CD4-positive, alpha-beta memory T cell (primary cell): ENCODE results near the gene COL23A1. TPM values are rescaled to one million over a fixed set of nuclear protein-coding genes. Genes with fewer than 3 reads are reported as not detected.
"Not testable (repeated sequence)": the region's sequence is repeated elsewhere in the genome, so short reads cannot be mapped to it uniquely, and the experiment has no call there.

Experiments
- CTCF ChIA-PET: fragments of 350-600 bp; sonication (Branson Sonifier 250); formaldehyde crosslinking; loops from one replicate; lab custom pipeline; 2021; ENCODE audit warnings: inconsistent platforms; ENCODE audit not compliant: partially characterized antibody; lab: Charles Lee
- POLR2A ChIA-PET: fragments of 350-600 bp; sonication (Branson Sonifier 250); formaldehyde crosslinking; loops from one replicate; lab custom pipeline; 2021; ENCODE audit not compliant: partially characterized antibody; lab: Charles Lee
- DNase-seq, 5 donors: peaks; one replicate each; pipeline versions ENCODE4 v3.0.0 to v3.0.0-alpha.2; 2020 to 2022; ENCODE audit warnings: mixed read lengths in 1 of 5
- H3K27ac ChIP-seq: one replicate; pipeline ENCODE4 v1.7.0; 2013; ENCODE audit warnings: low read depth, low read length
- H3K27me3 ChIP-seq: 2 replicates; pipeline ENCODE4 v1.7.0; 2013; ENCODE audit warnings: mild to moderate bottlenecking, low read length, moderate library complexity; ENCODE audit not compliant: insufficient read depth
- H3K36me3 ChIP-seq: 2 replicates; pipeline ENCODE4 v1.7.0; 2013; ENCODE audit warnings: mild to moderate bottlenecking, low read length, moderate library complexity; ENCODE audit not compliant: insufficient read depth
- H3K4me1 ChIP-seq: 2 replicates; pipeline ENCODE4 v1.7.0; 2013; ENCODE audit warnings: mild to moderate bottlenecking, low read length, moderate library complexity; ENCODE audit not compliant: insufficient read depth
- H3K4me3 ChIP-seq, 2 donors: one replicate each; pipeline ENCODE4 v1.7.0; 2013; ENCODE audit warnings: low read length in 2 of 2, mild to moderate bottlenecking in 1 of 2
- H3K9me3 ChIP-seq, 2 donors: one replicate each; pipeline ENCODE4 v1.7.0; 2013; ENCODE audit warnings: low read length in 2 of 2, control low read depth in 1 of 2; ENCODE audit not compliant: control insufficient read depth in 1 of 2
- H3K27ac Mint-ChIP-seq, 7 donors: one replicate each; pipeline ENCODE4 v1.8.0; 2020 to 2021; ENCODE audit warnings: mixed read lengths in 7 of 7, mild to moderate bottlenecking in 6 of 7, inconsistent platforms in 3 of 7, moderate library complexity in 3 of 7
- H3K27me3 Mint-ChIP-seq, 2 donors: one replicate each; pipeline ENCODE4 v1.8.0; 2020 to 2021; ENCODE audit warnings: mixed read lengths in 2 of 2
- H3K36me3 Mint-ChIP-seq, 2 donors: one replicate each; pipeline ENCODE4 v1.8.0; 2020 to 2021; ENCODE audit warnings: mixed read lengths in 2 of 2, inconsistent platforms in 1 of 2, mild to moderate bottlenecking in 1 of 2
- H3K4me1 Mint-ChIP-seq, 4 donors: one replicate each; pipeline ENCODE4 v1.8.0; 2020 to 2021; ENCODE audit warnings: mixed read lengths in 4 of 4, mild to moderate bottlenecking in 1 of 4
- H3K4me3 Mint-ChIP-seq, 8 donors: one replicate each; pipeline ENCODE4 v1.8.0; 2020 to 2021; ENCODE audit warnings: mixed read lengths in 8 of 8, mild to moderate bottlenecking in 7 of 8, moderate library complexity in 6 of 8, inconsistent platforms in 3 of 8
- H3K9me3 Mint-ChIP-seq, 8 donors: one replicate each; pipeline ENCODE4 v1.8.0; 2020 to 2021; ENCODE audit warnings: mixed read lengths in 8 of 8, mild to moderate bottlenecking in 5 of 8, inconsistent platforms in 3 of 8, moderate library complexity in 1 of 8
- intact Hi-C: fragments of 100-400 bp; cut with micrococcal nuclease; formaldehyde crosslinking; loops from one replicate; pipeline ENCODE4 v1.15.1; 2023
- polyA plus RNA-seq, 2 donors: library from polyadenylated mRNA; unstranded; fragments of 300-500 nt; fragmentation: Illumina TruSeq; gene quantifications; one replicate each; pipeline ENCODE4 v1.2.3, GENCODE V29; 2021
- total RNA-seq, 2 experiments: library from RNA; stranded (reverse); gene quantifications; one replicate each; pipeline ENCODE4 v1.2.3, GENCODE V29; 2021

Gene COL23A1
- total and polyA plus RNA-seq, 4 experiments from 2014 or later = 0.17 to 0.25 TPM; not detected in 2

GRCh38 chr5:178492278-178492677 is 97.9 kb downstream of the COL23A1 start:
- H3K4me3 Mint-ChIP-seq = no peak overlapping the region
- H3K9me3 ChIP-seq = no peaks in the 10 kb centered on the region
- H3K4me1 Mint-ChIP-seq = no peaks in the 10 kb centered on the region
- no peaks in the 10 kb centered on the region for H3K4me1 ChIP-seq
- H3K4me3 ChIP-seq = no peak overlapping the region
- intact Hi-C loops = no loop called here
- H3K27ac Mint-ChIP-seq = no peak overlapping the region
- H3K27me3 Mint-ChIP-seq = peaks cover 8 to 15% of the 10 kb centered on the region in 2 donors
- H3K27ac ChIP-seq = no peak overlapping the region
- ChIA-PET CTCF (no interaction called here), POLR2A (no interaction called here)
- H3K9me3 Mint-ChIP-seq = peaks cover 0 to 4% (median 0%) of the 10 kb centered on the region in 8 donors
- H3K27me3 ChIP-seq = no peaks in the 10 kb centered on the region
- no peak for DNase-seq
- no peaks in the 10 kb centered on the region for H3K36me3 Mint-ChIP-seq
- H3K36me3 ChIP-seq = no peaks in the 10 kb centered on the region

- CTCF ChIA-PET = no interaction called here
- no peaks in the 10 kb centered on the region for H3K4me1 ChIP-seq
- Mint-ChIP-seq H3K4me3 (no peak overlapping the region), H3K4me1 (no peaks in the 10 kb centered on the region), H3K27ac (peak overlapping the region in 1 of 7 donors; percentile 68), H3K36me3 (no peaks in the 10 kb centered on the region), H3K9me3 (peaks cover 0 to 4% (median 0%) of the 10 kb centered on the region in 8 donors), H3K27me3 (peaks cover 8 to 15% of the 10 kb centered on the region in 2 donors)
- no peak overlapping the region for H3K27ac ChIP-seq
- POLR2A ChIA-PET = no interaction called here
- no peak overlapping the region for H3K4me3 ChIP-seq
- DNase-seq = no peak
- intact Hi-C loops = no loop called here
- H3K27me3 ChIP-seq = no peaks in the 10 kb centered on the region
- H3K36me3 ChIP-seq = no peaks in the 10 kb centered on the region
- no peaks in the 10 kb centered on the region for H3K9me3 ChIP-seq
These were observed 99.1 kb downstream of the COL23A1 start for GRCh38 chr5:178490935-178491652.

GRCh38 chr5:178489271-178489976 is 100.8 kb downstream of the COL23A1 start:
- H3K4me1 Mint-ChIP-seq = no peaks in the 10 kb centered on the region
- H3K4me3 ChIP-seq = no peak overlapping the region
- peaks cover 0 to 4% (median 0%) of the 10 kb centered on the region in 8 donors for H3K9me3 Mint-ChIP-seq
- no peak overlapping the region for H3K27ac Mint-ChIP-seq
- H3K36me3 ChIP-seq = no peaks in the 10 kb centered on the region
- H3K27me3 ChIP-seq = no peaks in the 10 kb centered on the region
- ChIA-PET POLR2A (no interaction called here), CTCF (no interaction called here)
- H3K27me3 Mint-ChIP-seq = peaks cover 5 to 13% of the 10 kb centered on the region in 2 donors
- intact Hi-C loops = no loop called here
- no peaks in the 10 kb centered on the region for H3K36me3 Mint-ChIP-seq
- no peaks in the 10 kb centered on the region for H3K4me1 ChIP-seq
- no peaks in the 10 kb centered on the region for H3K9me3 ChIP-seq
- no peak overlapping the region for H3K4me3 Mint-ChIP-seq
- no peak overlapping the region for H3K27ac ChIP-seq
- no peak for DNase-seq

- no peak overlapping the region for H3K4me3 Mint-ChIP-seq
- no peak overlapping the region for H3K27ac Mint-ChIP-seq
- H3K36me3 Mint-ChIP-seq = no peaks in the 10 kb centered on the region
- ChIA-PET POLR2A (no interaction called here), CTCF (no interaction called here)
- H3K27me3 Mint-ChIP-seq = peaks cover 5 to 11% of the 10 kb centered on the region in 2 donors
- DNase-seq = no peak
- H3K9me3 ChIP-seq = no peaks in the 10 kb centered on the region
- H3K4me1 Mint-ChIP-seq = peaks cover under 1 to 4% (median 2%) of the 10 kb centered on the region in 4 donors
- H3K36me3 ChIP-seq = no peaks in the 10 kb centered on the region
- peaks cover 6% of the 10 kb centered on the region for H3K4me1 ChIP-seq
- no peak overlapping the region for H3K27ac ChIP-seq
- H3K9me3 Mint-ChIP-seq = peaks cover 0 to 4% (median 0%) of the 10 kb centered on the region in 8 donors
- H3K27me3 ChIP-seq = no peaks in the 10 kb centered on the region
- intact Hi-C loops = no loop called here
- H3K4me3 ChIP-seq = no peak overlapping the region
These were observed 101.5 kb downstream of the COL23A1 start for GRCh38 chr5:178488696-178489095.

- Histone ChIP-seq H3K4me1 (peaks cover 6% of the 10 kb centered on the region), H3K27ac (no peak overlapping the region), H3K9me3 (no peaks in the 10 kb centered on the region), H3K36me3 (no peaks in the 10 kb centered on the region), H3K27me3 (no peaks in the 10 kb centered on the region), H3K4me3 (no peak overlapping the region)
- Mint-ChIP-seq H3K27me3 (peaks cover 5 to 11% of the 10 kb centered on the region in 2 donors), H3K4me1 (peaks cover 3 to 10% (median 5%) of the 10 kb centered on the region in 4 donors), H3K36me3 (peaks cover 0 to 2% of the 10 kb centered on the region in 2 donors), H3K27ac (peak overlapping the region in 1 of 7 donors; percentile 20), H3K9me3 (peaks cover 0 to 4% (median 0%) of the 10 kb centered on the region in 8 donors), H3K4me3 (no peak overlapping the region)
- intact Hi-C loops = no loop called here
- ChIA-PET CTCF (no interaction called here), POLR2A (no interaction called here)
- DNase-seq = no peak
These were observed 102.1 kb downstream of the COL23A1 start for GRCh38 chr5:178487911-178488600.

GRCh38 chr5:178486878-178487512 is 103.2 kb downstream of the COL23A1 start:
- H3K9me3 ChIP-seq, H3K27ac ChIP-seq, H3K27me3 ChIP-seq, H3K36me3 Mint-ChIP-seq, H3K4me3 Mint-ChIP-seq, H3K36me3 ChIP-seq, POLR2A ChIA-PET, H3K9me3 Mint-ChIP-seq, CTCF ChIA-PET, H3K4me3 ChIP-seq, H3K4me1 ChIP-seq, intact Hi-C loops, DNase-seq, H3K27ac Mint-ChIP-seq: not testable (repeated sequence)
- H3K4me1 Mint-ChIP-seq = peaks cover 3 to 11% (median 7%) of the 10 kb centered on the region in 4 donors
- H3K27me3 Mint-ChIP-seq = peaks cover 5 to 11% of the 10 kb centered on the region in 2 donors
